GM06990 (cell line): ENCODE data around the gene RNF150.

Experiments used
- DNase-seq: peaks from one replicate; pipeline ENCODE4 v3.0.0-alpha.2; 2011; ENCODE audit not compliant: insufficient read length; ENCODE audit errors: extremely low read depth
- H3K27me3 ChIP-seq: replicated peaks from 2 replicates; pipeline ENCODE4 v1.6.0; 2011; ENCODE audit warnings: low read length; ENCODE audit not compliant: control insufficient read depth, insufficient read depth
- H3K36me3 ChIP-seq: 2 replicates; pipeline ENCODE4 v1.5.1; 2011; ENCODE audit warnings: low read length; ENCODE audit not compliant: control insufficient read depth, insufficient read depth
- H3K4me3 ChIP-seq: replicated peaks from 2 replicates; pipeline ENCODE4 v1.5.1; 2011; ENCODE audit warnings: low read depth, mild to moderate bottlenecking, control low read depth, low read length
- TF ChIP-seq, protein P1 (sequence below): IDR thresholded peaks from 2 replicates; pipeline ENCODE4 v1.5.1; 2011; ENCODE audit warnings: low read length, control low read depth, mild to moderate bottlenecking, inconsistent platforms; ENCODE audit not compliant: insufficient read depth, poor library complexity, severe bottlenecking

RNF150 gene

DNA sequence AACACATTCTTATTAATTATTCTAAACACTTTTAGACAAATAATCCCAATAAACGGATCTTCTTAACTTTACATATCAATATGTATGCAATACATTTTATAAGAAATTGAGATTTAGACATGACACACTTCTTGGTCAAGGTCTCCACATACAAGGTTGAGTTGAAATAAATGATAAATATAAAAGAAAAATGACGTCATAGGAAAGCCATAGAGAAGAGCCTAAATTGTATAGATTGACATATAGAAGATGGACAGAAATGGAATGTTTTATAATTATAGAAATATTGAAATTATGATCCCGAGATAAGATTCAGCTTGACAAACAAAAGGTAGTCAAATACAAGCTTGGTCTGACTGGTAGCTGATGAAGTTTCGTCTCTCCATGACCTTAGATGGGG, 87.4 kb downstream of the RNF150 start:
- Histone ChIP-seq H3K4me3 (no peak overlapping the region), H3K36me3 (no peaks in the 10 kb centered on the region), H3K27me3 (no peaks in the 10 kb centered on the region)
- TF ChIP-seq, protein P1, sequence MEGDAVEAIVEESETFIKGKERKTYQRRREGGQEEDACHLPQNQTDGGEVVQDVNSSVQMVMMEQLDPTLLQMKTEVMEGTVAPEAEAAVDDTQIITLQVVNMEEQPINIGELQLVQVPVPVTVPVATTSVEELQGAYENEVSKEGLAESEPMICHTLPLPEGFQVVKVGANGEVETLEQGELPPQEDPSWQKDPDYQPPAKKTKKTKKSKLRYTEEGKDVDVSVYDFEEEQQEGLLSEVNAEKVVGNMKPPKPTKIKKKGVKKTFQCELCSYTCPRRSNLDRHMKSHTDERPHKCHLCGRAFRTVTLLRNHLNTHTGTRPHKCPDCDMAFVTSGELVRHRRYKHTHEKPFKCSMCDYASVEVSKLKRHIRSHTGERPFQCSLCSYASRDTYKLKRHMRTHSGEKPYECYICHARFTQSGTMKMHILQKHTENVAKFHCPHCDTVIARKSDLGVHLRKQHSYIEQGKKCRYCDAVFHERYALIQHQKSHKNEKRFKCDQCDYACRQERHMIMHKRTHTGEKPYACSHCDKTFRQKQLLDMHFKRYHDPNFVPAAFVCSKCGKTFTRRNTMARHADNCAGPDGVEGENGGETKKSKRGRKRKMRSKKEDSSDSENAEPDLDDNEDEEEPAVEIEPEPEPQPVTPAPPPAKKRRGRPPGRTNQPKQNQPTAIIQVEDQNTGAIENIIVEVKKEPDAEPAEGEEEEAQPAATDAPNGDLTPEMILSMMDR: no peak
- DNase-seq: no peak

DNA sequence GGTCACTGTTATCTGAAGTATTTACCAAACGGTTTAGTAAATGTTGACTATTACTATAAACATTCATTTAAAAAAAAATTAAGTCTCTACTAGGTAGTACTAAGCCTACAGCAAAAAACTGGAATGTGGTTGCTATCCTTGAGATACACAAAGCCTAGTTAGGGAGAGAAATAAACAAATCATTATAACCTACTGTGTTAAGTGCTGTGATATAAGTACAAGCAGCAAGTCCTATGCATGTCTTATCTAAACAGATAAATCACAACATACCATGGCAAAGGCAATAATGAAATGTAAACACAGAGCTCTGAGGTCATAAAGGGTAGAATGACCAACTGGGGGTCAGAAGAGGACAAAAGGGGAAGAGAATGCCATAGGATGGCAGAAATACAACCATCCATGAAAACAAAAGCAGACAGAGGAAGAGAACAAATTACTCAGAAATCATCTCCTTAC, 92.2 kb downstream of the RNF150 start:
- no peak overlapping the region for H3K4me3 ChIP-seq
- no peaks in the 10 kb centered on the region for H3K36me3 ChIP-seq
- H3K27me3 ChIP-seq: no peaks in the 10 kb centered on the region
- TF ChIP-seq, protein P1: no peak
- no peak for DNase-seq

DNA sequence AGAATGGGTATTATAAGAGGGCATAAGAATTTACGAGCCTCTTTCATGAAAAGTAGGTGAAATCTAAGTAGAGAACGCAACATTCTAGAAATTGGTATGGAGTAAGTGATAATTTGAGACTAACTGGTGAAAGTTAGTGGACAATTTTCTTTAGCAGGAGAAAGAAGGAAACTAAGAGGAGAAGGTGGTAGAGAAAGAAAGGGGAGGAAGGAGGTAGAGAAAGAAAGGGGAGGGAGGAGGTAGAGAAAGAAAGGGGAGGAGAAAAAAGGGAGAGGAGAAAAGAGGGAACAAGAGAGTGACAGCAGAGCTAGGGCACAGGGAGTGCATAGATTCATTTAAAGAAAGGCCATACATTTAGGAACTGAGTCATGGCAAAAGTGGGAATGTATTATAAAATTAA, 94.1 kb downstream of the RNF150 start:
- DNase-seq: no peak
- no peak overlapping the region for H3K4me3 ChIP-seq
- no peaks in the 10 kb centered on the region; the same call in 1 of the 2 replicates for H3K27me3 ChIP-seq
- TF ChIP-seq, protein P1: no peak
- no peaks in the 10 kb centered on the region for H3K36me3 ChIP-seq

DNA sequence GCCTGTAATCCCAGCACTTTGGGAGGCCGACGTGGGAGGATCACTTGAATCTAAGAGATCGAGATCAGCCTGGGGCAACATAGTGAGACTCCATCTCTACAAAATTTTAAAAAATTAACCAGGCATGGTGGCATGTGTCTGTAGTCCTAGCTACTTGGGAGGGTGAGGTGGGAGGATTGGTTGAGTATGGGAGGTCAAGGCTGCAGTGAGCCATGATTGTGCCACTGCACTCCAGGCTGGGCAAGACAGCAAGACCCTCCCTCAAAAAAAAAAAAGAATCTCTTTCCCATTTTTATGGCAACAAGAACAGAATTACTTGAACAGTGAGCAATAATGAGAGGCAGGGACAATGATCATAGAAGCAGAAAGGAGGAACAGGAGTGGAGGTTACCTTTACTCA, 94.8 kb downstream of the RNF150 start:
- TF ChIP-seq, protein P1: no peak

DNA sequence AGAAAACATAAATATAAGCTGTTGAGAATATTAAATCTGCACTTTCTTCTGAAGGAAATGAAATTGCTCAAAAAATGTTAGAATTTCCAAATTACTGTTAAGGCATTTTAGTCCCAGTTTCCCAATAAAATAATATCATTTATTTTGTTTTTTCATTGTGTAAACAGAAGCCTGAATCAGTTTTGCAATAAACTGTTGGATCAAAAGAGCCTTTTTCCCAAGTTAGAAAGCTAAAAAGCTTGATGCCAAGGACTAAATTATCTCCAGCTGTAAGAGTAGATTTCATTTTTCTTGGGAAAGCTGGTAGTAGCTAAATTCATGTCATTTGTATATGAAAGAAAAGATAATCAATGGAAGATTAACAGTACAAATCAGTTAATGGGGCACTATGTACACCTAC, 95.8 kb downstream of the RNF150 start:
- Histone ChIP-seq H3K27me3 (no peaks in the 10 kb centered on the region; the same call in 1 of the 2 replicates), H3K4me3 (no peak overlapping the region)
- DNase-seq: no peak

More for the DNA sequence above, 94.8 kb downstream of the RNF150 start:
- DNase-seq: no peak
- no peaks in the 10 kb centered on the region for H3K36me3 ChIP-seq
- H3K4me3 ChIP-seq: no peak overlapping the region
- H3K27me3 ChIP-seq: no peaks in the 10 kb centered on the region; the same call in 1 of the 2 replicates

More for the DNA sequence above, 95.8 kb downstream of the RNF150 start:
- TF ChIP-seq, protein P1: no peak
- no peaks in the 10 kb centered on the region for H3K36me3 ChIP-seq
